ENCODE results near the gene SPIN2A.
"Not testable (repeated sequence)": the region's sequence is repeated elsewhere in the genome, so short reads cannot be mapped to it uniquely, and the experiment has no call there.

GRCh38 chrX:57120619-57121161, 16.5 kb downstream of the SPIN2A start:
- not testable (repeated sequence) for TF ChIP-seq CTCF (IDR thresholded peaks at IDR 0.05; ENCODE audit: extremely low read depth in 1 of 2, insufficient read depth in 1 of 2, low read depth in 1 of 2, low read length in 2 of 2); POLR2A (IDR thresholded peaks at IDR 0.05; ENCODE audit: low read depth, low read length); EZH2 (IDR thresholded peaks at IDR 0.05; ENCODE audit: borderline replicate concordance, low read depth, low read length, severe bottlenecking); POLR2AphosphoS5 (IDR thresholded peaks at IDR 0.05; ENCODE audit: insufficient read depth, low read depth, low read length); FOS (IDR thresholded peaks at IDR 0.05; ENCODE audit: borderline replicate concordance, insufficient read depth, low read length)
- TF ChIP-seq, protein P1, sequence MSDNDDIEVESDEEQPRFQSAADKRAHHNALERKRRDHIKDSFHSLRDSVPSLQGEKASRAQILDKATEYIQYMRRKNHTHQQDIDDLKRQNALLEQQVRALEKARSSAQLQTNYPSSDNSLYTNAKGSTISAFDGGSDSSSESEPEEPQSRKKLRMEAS (IDR thresholded peaks at IDR 0.05; ENCODE audit: insufficient read depth, insufficient read length), result not testable (repeated sequence)

Data from endothelial cell of umbilical vein (primary cell).